Activated CD8-positive, alpha-beta memory T cell treated with anti-CD3 and anti-CD28 coated beads for 4 hours (primary cell): ENCODE data around the gene JMJD1C.
A peak's percentile ranks its signal among the peaks of the same experiment; 100 is the strongest.
"Not testable (repeated sequence)": the region's sequence is repeated elsewhere in the genome, so short reads cannot be mapped to it uniquely, and the experiment has no call there.

Experiments used
- DNase-seq, 2 donors: peaks; one replicate each; pipeline ENCODE4 v3.0.0-alpha.2; 2020; ENCODE audit warnings: low read depth in 2 of 2

Gene JMJD1C

DNA sequence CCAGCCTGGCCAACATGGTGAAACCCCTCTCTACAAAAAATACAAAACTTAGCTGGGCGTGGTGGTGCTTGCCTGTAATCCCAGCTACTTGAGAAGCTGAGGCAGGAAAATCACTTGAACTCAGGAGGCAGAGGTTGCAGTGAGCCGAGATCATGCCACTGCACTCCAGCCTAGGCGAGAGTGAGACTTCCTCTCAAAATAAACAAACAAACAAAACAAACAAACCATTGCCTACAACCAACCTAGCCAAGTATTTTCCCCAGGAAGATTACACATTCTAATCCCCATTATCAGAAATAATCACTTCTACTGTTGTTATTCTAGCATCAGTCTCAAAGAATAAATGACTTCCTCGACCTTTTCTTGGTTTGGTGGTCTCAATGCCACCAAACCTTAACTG is 172.9 kb downstream of the JMJD1C start:
- not testable (repeated sequence) for DNase-seq

DNA sequence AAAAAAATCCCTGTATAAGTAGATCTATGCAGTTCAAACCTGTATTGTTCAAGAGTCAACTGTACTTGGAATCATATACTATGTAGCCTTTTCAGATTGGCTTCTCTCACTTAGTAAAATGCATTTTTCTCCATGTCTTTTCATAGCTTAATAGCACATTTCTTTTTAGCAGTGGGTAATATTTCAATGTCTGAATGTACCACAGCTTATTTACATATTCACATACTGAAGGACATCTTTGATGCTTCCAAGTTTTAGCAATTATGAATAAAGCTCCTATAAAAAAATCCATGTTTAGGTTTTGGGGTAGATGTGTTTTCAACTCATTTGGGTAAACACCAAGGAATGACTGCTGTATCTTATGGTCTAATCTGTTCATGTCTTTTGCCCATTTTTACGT is 177.6 kb downstream of the JMJD1C start:
- no peak for DNase-seq

DNA sequence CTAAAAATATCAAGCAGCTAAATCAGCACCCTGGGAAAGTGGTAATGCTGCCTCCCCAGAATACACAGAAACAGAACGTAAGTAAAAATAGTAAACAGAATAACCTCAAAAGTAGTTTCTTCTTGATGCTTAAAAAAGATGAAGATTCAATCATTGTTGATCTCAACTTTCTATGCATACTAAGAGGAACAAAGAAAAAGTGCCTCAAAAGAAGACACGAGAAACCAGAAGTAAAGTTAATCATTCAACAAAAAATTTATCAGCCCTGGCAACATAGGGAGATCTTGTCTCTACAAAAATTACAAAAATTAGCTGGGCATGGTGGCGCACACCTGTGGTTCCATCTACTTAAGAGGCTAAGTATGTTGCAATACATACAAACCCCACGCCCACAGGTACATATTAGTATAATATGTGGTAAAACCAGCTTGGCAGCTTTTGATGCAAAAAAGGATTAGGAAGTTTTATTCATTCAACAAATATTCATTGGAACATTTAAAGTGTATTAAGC is 179.0 kb downstream of the JMJD1C start:
- no peak for DNase-seq

DNA sequence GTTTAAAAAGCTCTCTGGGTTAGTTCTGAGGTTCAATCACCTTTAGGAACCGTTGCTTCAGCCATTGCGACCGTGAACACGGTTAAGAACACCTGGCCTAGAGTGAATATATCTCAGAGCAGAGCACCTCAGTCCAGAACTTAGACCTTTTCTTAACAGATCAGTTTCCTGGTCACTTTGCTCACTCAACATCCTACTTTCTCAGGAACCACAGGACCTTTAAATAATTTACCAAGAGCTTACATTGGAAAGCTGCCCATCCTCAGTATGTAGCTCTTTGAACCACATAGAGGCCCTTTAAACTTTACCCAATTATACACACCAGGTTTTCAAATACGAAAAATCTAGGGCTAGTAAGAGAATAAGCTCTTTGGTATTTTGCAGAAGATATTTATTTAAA is 179.4 kb downstream of the JMJD1C start:
- DNase-seq: no peak

DNA sequence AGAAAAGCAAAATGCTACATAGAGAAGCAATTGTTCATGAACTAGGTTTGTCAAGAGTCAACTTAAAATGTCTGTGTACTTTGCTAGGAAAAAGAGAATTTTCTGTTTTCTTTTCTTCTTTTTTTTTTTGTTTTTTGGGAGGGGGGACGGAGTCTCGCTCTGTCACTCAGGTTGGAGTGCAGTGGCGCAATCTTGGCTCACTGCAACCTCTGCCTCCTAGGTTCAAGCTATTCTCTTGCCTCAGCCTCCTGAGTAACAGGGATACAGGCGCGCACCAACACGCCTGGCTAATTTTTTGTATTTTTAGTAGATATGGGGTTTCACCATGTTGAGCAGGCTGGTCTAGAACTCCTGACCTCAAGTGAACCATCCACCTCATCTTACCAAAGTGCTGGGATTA is 181.9 kb downstream of the JMJD1C start:
- DNase-seq: not testable (repeated sequence)

DNA sequence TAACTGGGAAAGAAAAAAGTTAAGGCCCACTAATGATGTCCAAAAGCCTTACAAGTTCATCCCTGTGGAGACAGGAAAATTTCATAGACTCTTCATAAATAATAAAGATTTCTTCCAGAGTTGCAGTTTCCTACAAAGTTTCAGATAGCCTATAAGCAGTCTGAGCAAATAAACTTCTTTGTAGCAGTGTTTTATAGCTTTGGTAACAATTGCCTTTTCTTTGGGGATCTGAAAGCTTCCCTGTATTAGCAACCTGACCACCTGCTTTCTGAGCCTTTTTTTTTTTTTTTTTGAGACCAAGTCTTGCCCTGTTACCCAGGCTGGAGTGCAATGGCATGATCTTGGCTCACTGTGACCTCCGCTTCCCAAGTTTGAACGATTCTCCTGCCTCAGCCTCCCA is 182.7 kb downstream of the JMJD1C start:
- DNase-seq: no peak

DNA sequence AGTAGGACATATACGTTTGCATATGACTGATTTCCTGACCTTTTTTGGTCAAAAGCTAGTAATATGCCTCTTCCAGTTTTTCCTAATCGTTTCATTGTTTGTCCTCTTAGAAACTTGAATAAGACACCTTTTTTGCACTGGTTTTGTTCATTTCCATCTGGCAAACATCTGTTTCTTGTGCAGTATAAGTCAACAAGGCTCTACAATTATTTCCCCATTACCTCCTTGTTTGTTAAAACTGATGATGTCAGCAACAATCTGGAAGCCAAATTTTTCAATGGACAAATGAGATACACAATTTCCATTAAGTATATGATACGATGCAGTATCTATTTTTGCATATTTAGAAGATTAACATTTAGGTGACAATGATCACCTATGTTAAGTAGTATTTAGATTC is 183.8 kb downstream of the JMJD1C start:
- no peak for DNase-seq

DNA sequence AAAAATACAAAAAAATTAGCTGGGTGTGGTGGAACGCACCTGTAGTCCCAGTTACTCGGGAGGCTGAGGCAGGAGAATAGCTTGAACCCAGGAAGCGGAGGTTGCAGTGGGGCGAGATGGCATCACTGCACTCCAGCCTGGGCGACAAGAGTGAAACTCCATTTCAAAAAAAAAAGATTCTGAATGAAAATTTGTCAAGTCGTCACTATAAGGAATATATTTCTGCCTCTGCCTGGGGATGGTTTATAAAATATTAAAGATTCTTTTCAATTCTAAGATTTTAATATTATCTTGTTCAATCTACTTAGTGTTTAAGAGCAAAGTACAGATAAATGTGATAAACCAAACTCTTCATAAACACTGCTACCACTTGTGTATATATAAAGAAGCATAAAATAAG is 185.4 kb downstream of the JMJD1C start:
- no peak for DNase-seq

DNA sequence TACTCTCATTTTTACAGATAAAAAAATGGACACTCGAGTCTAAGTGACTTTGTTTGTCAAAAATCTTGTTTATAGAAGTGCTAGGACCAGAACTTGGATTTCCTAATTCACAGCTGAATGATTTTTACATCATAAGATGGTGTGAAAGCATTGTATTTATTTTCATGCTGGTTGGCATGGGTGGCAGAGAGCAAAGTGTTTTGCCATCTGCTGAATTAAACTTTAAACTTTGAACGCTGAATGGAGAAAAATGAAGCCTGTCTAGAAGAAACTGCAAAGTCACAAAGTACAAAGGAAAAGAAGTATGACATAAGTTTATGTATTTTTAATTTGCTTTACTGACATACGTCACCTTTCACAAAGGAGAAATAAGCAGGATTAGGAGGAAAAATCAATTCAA is 190.7 kb downstream of the JMJD1C start:
- no peak for DNase-seq

DNA sequence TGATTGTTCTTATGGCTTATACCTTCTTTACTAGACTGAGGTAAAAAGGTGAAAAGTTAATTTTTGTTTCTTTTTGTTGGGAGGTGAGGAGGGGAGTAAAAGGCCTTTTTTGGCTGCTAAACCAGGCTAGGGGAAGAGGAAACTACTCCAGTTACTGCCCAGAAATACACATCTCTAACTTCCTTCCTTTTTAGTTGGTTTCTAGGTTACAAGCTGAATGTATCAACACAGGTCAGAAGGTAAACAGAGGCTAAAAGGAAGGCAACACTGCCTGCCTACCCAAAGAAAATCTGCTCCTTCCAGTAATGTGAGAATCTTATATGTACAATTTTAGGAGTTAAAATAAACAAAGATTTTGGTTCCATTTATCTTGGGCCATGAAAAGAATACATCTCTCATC is 192.2 kb downstream of the JMJD1C start:
- DNase-seq: no peak

DNA sequence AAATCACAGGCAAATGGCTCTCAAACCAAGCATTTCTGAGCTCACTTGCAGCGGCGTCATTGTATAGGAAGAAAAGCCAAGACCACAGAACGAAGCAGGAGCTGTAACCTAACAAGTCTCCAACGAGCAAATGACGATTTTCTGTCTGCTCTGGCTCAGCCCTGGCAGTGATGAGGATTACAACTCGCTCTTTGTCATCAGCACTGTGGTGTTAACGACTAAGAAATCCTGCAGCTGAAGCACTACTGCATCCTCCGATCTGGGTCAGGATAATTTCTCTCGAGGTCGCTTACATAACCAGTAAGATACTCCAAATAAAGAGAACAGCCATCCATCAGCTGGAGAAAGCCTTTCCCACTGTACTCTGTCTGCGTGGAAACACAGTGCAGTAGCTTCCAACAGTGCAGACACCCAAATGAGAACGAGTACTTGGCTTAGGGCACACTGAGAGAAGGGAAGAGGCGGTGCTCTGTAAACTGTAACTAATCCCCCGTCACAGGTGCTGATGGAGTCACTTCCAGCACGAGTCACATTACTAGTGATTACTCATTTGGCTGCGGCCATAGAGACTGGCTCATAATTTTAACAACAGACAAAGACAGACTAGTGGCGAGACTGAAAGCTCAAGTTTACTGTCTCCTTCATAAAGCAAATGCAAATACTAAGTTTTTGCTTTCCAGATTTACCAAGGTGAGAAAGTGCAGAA is 196.8 kb downstream of the JMJD1C start:
- peak; percentile 53 to 68 for DNase-seq

DNA sequence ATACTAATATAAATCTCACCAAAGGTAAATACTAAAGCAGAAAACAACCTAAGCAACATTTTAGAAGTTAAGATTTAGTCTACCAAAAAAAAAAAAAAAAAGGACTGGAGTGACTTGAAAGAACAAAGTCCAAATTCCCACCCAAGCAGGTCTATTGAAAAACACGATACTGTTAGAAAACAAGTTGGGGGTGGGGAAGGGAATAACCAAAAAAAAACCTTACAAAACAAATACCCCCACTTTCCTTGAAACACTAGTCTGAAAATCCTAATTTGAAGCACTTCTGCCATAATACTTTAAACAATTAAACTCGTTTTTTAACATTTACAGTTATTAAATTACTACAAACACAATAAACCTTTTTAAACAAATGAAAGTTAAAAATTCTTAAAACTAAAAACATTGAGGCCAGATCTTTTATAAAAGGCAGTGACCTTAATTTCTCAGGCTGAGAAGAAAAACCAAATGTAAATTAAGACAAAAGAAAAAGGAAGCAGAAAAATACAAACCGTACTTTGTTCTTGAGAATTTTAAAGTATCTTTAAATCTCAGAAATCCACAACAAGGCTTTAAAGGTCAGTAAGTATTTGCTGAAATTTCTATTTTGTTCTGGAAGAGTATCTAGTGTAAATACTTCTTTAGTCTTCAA is 197.5 kb downstream of the JMJD1C start:
- no peak for DNase-seq

DNA sequence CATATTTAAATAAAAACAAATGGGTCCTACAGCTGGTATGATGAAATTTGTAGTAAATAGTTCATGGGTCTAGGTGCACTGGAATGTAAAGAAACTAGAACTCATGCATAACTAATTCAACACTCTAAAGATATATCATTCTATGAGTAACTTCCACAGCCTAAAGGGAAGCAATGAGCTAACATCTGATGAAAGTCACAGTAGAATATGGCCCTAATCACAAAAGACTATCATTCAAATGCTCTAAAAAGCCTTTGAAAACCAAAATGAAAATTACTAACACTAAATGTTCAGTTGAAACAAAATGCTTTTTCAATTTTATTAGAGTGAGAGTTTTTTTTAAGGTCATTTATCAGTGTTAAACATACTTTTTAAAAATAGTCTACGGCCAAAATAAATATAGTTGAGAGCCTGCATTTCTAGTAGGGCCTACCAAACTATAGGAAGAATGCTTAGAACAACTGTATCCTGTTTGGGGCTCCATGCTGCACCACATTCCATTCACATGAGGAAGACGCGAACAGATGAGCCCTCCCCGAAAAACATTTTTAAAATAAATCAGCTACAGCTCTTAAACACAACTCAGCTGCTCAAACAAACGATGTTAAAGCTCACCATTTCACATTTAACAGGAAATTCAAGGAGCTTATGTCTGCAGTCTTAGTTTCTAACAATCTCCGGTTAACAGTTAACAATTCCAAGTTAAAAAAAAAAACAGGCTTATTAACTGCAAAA is 198.2 kb downstream of the JMJD1C start:
- DNase-seq: no peak

DNA sequence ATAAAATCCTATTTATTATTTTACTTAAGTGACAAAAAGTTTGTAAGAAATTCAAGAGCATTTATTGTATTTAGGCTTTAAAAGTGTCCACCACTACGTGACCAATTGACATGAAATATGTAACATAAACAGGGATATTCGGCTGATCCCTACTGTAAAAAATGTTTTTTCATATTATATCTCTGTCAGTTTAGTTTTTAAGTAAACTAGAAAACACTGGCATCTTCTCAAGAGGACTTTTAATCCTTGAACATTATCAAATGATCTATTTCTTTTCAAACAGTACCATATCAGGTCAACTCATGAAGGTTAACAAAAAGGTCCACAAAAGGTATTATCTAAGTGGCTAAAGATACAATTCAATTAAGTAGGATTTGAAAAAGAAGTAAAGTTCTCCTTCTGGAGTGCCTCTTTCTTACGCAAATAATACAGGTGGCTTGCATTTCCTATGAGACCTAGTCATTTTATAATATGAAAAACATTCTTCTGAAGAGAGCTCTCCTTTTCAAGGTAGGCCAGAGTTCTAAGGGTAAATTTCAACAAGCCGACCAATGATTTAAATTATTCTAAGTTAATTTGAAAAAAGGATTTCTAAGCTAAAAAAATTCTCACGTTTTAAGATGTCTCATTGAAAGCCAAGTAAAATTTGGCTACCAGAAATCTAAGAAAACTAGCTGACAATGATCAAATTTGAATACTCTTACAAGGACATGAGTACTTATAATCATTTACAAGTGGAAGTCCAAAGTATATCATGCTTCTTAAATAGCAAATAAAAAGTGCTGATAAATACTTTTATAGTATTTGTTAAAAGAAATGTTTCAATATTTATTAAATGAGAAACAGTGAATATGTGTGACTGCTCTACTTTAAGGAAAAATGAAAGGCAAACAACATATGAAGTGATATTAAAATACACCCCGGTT is 199.1 kb downstream of the JMJD1C start:
- DNase-seq: no peak

DNA sequence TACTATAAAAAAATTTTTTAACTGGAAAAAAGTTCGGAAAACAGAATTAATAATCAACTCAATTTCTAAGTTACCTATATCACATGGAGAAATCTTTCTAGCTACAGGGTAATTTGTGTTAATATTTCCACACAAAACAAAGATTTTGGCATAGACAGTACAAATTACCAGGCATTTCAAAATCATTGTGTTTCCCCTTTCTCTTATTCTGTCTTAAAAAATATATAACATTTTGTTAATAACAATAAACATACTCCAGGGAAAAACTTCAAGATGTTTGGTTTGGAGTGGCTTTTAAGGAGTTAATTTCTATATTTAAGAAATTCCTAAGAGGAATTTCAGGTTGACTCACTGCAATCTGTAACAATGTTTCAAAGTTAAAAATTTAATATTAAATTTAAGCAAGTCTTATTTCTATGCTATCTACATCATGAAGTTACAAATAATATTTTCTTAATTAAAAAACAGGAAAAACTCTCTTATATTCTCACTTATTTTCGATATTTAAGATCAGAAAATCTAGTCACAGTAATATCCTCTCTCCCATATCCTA is 200.0 kb downstream of the JMJD1C start:
- DNase-seq: no peak

DNA sequence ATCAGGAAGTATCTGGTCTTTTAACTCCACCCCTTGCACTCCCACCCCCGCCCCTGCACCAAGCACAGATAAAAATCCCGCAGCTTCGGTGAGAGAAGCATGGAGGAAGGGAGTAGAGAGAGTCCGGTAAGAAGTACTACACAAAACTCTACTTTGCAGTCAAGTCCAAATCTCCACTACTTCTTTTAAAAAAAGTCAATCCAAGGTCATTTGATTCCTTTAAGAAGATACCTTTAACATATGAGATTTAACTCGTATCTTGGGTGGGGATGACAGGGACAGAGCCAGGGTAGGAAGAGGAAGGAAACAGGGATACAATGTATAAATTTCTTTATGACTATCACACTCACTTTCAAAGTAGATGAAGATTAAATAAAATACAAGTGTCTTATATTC is 200.6 kb downstream of the JMJD1C start:
- DNase-seq: no peak

DNA sequence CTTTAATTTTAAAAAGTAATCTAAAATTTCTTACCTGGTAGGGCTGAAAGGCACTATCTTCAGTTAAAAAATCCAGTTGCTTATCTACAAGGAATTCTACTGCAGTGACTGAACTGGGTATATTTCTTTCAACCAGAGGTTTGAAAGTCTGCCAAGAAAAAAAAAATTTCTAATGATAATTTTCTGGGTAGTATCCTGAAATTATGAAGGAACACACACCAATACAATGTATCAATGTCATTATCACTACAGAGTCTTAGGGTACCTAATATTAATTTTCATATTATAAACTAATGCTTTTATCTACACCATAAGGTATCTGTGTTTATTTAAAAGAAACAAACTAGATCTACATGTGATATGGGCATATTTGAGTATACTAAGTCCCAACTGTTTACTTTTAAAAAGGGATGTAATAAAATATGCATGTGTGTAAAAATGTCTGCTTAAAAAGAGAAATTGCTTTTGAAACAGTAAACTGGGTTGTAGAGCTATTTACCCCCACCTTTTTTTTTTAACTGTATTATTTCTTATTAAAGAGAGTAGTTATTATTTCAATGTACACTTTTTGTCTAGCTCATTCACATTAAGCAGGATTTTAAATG is 201.1 kb downstream of the JMJD1C start:
- DNase-seq: no peak

DNA sequence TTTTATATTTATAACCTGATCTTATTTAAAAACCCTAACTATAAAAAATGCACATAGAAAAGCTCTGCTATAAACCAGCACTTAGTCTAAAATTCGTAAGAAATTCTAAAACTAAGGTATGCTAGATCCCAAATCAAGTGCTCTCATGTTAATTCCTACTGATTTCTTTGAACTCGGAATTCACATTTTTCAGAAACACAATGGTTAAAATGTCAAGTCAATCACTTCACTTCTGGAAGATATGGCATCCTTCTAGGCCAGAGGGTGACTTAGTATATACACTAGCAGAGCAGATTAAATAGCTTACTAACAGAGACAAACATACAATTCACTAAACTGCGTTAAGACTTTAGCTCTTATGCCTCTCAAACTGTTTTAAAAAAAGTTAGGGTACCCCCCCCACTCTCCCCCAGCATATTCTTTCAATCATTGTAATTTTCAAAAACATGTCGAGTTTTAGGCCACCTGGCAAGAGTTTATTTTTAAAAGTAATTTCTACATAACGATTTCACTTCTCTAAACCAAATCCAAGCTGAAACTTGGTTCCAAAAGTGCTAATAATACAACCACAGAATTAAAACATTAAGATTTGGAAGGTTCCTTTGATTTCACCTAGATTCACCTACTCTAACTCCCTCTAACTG is 203.2 kb downstream of the JMJD1C start:
- DNase-seq: no peak

DNA sequence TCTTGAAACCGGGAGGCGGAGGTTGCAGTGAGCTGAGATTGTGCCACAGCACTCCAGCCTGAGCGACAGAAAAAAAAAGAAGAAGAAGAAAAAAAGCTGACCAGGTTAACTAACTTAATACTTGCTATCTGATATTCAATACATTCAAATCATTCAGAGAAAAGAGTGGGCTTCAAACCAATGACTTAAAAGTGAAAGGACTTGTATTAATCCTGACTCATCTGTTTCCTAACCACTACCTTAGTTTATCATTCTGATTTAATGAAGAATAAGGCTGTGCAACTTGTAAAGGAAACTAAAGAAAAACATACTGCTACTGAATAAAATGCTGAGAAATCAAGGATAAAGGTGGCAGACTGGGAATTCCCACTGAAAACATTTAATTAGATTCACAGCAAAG is 204.3 kb downstream of the JMJD1C start:
- no peak for DNase-seq

DNA sequence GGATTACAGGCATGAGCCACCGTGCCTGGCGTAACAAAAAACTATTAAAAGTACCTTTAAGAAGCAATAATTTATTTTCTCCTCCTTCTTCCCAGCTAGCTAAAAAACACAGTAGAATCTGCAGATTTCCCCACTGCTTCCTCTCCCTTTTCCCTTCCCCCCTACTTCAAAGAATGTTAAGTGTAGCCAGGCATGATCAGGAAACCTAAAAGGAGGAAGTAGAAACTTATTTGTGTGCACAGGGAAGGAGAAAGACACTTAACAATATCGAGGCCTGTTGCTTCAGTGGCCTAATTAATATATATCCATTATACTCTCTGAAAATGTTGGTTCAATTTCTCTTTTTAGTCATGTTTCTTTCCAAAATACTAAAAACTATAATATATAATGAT is 204.9 kb downstream of the JMJD1C start:
- no peak for DNase-seq
